Measurements from ENCODE around the gene ULK2. TPM values are rescaled to one million over a fixed set of nuclear protein-coding genes. Genes with fewer than 3 reads are reported as not detected.
"Not testable (repeated sequence)": the region's sequence is repeated elsewhere in the genome, so short reads cannot be mapped to it uniquely, and the experiment has no call there.

Gene ULK2
- total and polyA plus RNA-seq, 2 experiments from 2014 or later, result 6.8 to 19.2 TPM

DNA sequence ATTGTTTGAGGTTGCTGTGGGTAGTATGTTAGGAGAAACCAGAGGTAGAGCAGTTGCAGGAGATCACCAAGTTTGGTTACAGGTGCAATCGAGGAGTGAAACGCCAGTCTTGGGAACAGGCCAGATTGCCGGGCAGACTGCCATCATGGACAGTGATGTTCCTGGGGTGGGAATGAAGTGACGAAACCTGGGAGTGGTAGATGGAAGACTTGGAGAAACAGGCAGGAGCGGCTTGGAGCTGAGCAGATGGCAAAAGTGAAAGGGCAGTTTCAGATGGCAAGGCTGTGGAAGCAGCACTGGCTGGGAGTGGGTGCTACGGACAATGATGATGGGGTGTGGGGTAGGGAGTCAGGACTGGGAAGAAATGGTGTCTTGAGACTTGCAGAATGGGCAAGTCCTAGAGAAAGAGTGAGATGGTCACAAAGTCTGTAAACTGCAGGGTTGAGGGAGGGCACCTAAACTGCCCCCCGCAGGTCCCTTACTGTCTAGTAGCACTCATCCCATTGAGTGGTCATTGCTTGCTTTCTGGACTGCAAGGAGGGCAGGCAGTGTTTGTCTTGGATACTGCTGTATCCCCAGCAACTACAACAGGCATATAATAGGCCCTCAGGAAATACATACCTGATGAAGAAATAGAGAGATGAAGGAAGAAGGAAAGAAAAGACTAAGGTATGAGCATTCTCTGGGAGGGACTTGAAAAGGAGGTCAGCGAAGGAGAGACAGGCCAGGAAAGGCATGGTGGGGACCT, 29.5 kb upstream of the ULK2 start:
- H3K4me3 ChIP-seq, result no peak overlapping the region
- H3K27ac ChIP-seq, result peak overlapping the region; percentile 69
- H3K9me2 ChIP-seq (ENCODE audit: insufficient read depth), result no peaks in the 10 kb centered on the region
- no peak for DNase-seq
- no peaks in the 10 kb centered on the region for H3K79me2 ChIP-seq (ENCODE audit: insufficient read depth)
- peaks cover 15% of the 10 kb centered on the region for H3K4me1 ChIP-seq (ENCODE audit: insufficient read depth)
- no peaks in the 10 kb centered on the region for H3K9me3 ChIP-seq (ENCODE audit: low read depth)
- peaks cover 11% of the 10 kb centered on the region; the same call in 1 of the 2 replicates for H3F3A ChIP-seq (ENCODE audit: insufficient read depth)
- peak overlapping the region; percentile 16 for H3K4me2 ChIP-seq (ENCODE audit: unreplicated experiment)
- H3K27me3 ChIP-seq (replicated peaks; ENCODE audit: insufficient read depth), result no peaks in the 10 kb centered on the region
- TF ChIP-seq EZH2 (IDR thresholded peaks at IDR 0.05; ENCODE audit: insufficient read depth, poor library complexity, severe bottlenecking) (no peak), EZH2phosphoT487 (IDR thresholded peaks at IDR 0.05; ENCODE audit: insufficient read depth, low read depth) (no peak)
- no peak overlapping the region for H2AFZ ChIP-seq
- H3K9ac ChIP-seq, result peak overlapping the region; percentile 42; the same call in 1 of the 2 replicates
- 66 to 72% methylated on average over 7 to 8 of the region's 8 CpGs for WGBS, 2 experiments (ENCODE audit: low coverage in 1 of 2, low lambda C conversion rate in 2 of 2, missing lambda C conversion rate in 2 of 2)
- H4K20me1 ChIP-seq (ENCODE audit: insufficient read depth), result no peaks in the 10 kb centered on the region; the same call in 1 of the 2 replicates
- H3K36me3 ChIP-seq (ENCODE audit: low read depth), result 0 out of 2 replicates have a peak, but pooled peaks cover 3% of the 10 kb centered on the region
- in situ Hi-C loops (cut with MboI), result no loop called here

DNA sequence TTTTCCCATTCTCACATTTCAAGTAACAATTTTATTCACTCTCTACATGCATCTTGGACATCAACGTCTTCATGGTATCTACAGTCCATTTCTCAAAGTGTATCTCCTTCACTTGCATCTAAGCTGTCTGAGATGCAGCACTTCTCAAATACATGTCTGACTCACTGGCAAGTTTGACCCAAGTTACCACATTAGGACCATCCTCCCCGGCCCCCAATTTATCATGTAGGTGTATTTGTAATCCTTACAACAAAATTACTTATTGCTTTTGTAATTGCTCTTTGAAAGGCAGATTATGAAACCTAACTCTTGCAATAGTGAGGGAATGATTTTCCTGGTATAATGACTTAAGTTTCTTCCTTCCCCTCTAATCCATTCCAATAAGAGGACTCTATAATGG, 28.9 kb upstream of the ULK2 start:
- DNase-seq, result no peak
- Histone ChIP-seq H3K79me2 (ENCODE audit: insufficient read depth) (no peaks in the 10 kb centered on the region), H3K4me3 (no peak overlapping the region), H3K27me3 (replicated peaks; ENCODE audit: insufficient read depth) (no peaks in the 10 kb centered on the region), H3K9me2 (ENCODE audit: insufficient read depth) (no peaks in the 10 kb centered on the region), H3K4me1 (ENCODE audit: insufficient read depth) (peaks cover 15% of the 10 kb centered on the region), H3K4me2 (ENCODE audit: unreplicated experiment) (no peak overlapping the region), H3K36me3 (ENCODE audit: low read depth) (0 out of 2 replicates have a peak, but pooled peaks cover 3% of the 10 kb centered on the region), H3K9ac (no peak overlapping the region), H4K20me1 (ENCODE audit: insufficient read depth) (no peaks in the 10 kb centered on the region; the same call in 1 of the 2 replicates), H3K9me3 (ENCODE audit: low read depth) (no peaks in the 10 kb centered on the region), H3K27ac (no peak overlapping the region), H3F3A (ENCODE audit: insufficient read depth) (peaks cover 11% of the 10 kb centered on the region; the same call in 1 of the 2 replicates), H2AFZ (no peak overlapping the region)
- WGBS, 2 experiments (ENCODE audit: low coverage in 1 of 2, low lambda C conversion rate in 2 of 2, missing lambda C conversion rate in 2 of 2), result 89 to 96% methylated on average over 2 of the region's 2 CpGs
- in situ Hi-C loops (cut with MboI), result no loop called here
- TF ChIP-seq EZH2 (IDR thresholded peaks at IDR 0.05; ENCODE audit: insufficient read depth, poor library complexity, severe bottlenecking) (no peak), EZH2phosphoT487 (IDR thresholded peaks at IDR 0.05; ENCODE audit: insufficient read depth, low read depth) (no peak)

DNA sequence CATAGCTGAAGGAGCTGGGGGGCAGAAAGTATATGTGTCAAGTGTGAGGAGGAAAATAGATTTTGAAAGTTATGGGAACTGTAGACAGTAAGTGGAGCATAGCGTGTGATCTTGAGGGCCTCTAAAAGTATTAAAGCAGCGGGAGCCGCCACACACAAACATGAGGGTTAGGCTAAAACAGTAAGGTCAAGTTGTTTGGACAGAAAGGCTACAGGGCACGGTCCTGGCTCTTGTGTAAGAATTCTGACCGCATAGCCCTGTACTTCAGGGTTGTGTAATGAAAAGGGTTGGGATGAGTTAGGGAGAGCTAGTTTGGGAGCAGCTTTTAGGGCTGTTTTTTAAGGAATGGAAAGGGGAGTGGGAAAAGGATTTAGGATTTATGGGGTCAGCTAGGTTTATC, 22.8 kb upstream of the ULK2 start:
- H3F3A ChIP-seq (ENCODE audit: insufficient read depth); H3K4me1 ChIP-seq (ENCODE audit: insufficient read depth); H3K79me2 ChIP-seq (ENCODE audit: insufficient read depth); H2AFZ ChIP-seq; H3K9ac ChIP-seq; H3K4me3 ChIP-seq; H3K9me3 ChIP-seq (ENCODE audit: low read depth); H3K36me3 ChIP-seq (ENCODE audit: low read depth); H3K27me3 ChIP-seq (replicated peaks; ENCODE audit: insufficient read depth); H4K20me1 ChIP-seq (ENCODE audit: insufficient read depth); H3K4me2 ChIP-seq (ENCODE audit: unreplicated experiment); H3K9me2 ChIP-seq (ENCODE audit: insufficient read depth); DNase-seq; H3K27ac ChIP-seq; in situ Hi-C loops (cut with MboI): not testable (repeated sequence)
- 90 to 91% methylated on average over 5 of the region's 5 CpGs for WGBS, 2 experiments (ENCODE audit: low coverage in 1 of 2, low lambda C conversion rate in 2 of 2, missing lambda C conversion rate in 2 of 2)

DNA sequence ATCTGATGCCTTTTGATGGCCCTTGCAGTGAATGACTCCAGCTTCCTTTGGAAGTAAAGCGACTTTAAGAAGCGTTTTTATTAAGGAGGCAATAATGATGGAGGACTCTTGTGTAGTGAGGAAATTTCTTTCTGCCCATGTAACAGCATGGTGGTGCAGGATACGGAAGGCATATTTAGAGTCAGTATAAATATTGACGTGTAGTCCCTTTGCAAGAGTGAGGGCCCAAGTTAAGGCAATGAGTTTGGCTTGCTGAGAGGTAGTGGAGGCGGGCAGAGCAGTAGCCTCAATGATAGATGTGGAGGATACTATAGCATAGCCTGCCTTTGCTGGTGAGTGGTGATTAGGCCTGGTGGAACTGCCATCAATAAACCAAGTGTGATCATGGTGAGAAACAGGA, 22.3 kb upstream of the ULK2 start:
- H4K20me1 ChIP-seq (ENCODE audit: insufficient read depth), result not testable (repeated sequence)

DNA sequence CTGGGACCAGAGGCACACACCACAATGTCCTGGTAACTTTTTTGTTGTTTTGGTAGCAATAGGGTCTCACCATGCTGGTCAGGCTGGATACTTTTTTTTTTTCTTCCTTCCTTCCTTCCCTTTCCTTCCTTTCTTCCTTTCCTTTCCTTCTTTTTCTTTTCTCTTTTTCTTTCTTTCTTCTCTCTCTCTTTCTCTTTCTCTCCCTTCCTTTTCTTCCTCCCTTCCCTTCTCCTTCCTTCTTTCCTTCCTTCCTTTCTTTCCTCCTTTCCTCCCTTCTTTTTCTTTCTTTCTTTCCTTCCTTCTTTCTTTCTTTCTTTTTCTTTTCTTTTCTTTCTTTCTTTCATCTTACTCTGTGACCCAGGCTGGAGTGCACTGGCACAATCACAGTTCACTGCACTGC, 18.4 kb upstream of the ULK2 start:
- Histone ChIP-seq H3K27me3 (replicated peaks; ENCODE audit: insufficient read depth) (no peaks in the 10 kb centered on the region), H3K4me2 (ENCODE audit: unreplicated experiment) (no peak overlapping the region), H3K9me3 (ENCODE audit: low read depth) (no peaks in the 10 kb centered on the region), H2AFZ (no peak overlapping the region), H3K27ac (no peak overlapping the region), H3K4me1 (ENCODE audit: insufficient read depth) (no peaks in the 10 kb centered on the region), H3K9ac (no peak overlapping the region), H3F3A (ENCODE audit: insufficient read depth) (no peaks in the 10 kb centered on the region), H3K36me3 (ENCODE audit: low read depth) (no peaks in the 10 kb centered on the region), H4K20me1 (ENCODE audit: insufficient read depth) (no peaks in the 10 kb centered on the region), H3K79me2 (ENCODE audit: insufficient read depth) (no peaks in the 10 kb centered on the region), H3K4me3 (no peak overlapping the region), H3K9me2 (ENCODE audit: insufficient read depth) (no peaks in the 10 kb centered on the region)
- DNase-seq, result no peak
- in situ Hi-C loops (cut with MboI), result no loop called here
- TF ChIP-seq EZH2phosphoT487 (IDR thresholded peaks at IDR 0.05; ENCODE audit: insufficient read depth, low read depth) (no peak), EZH2 (IDR thresholded peaks at IDR 0.05; ENCODE audit: insufficient read depth, poor library complexity, severe bottlenecking) (no peak)

More for the DNA sequence above, 22.3 kb upstream of the ULK2 start:
- H3K4me3 ChIP-seq; H3K9me3 ChIP-seq (ENCODE audit: low read depth); in situ Hi-C loops (cut with MboI); H3K27me3 ChIP-seq (replicated peaks; ENCODE audit: insufficient read depth); DNase-seq; H3K9ac ChIP-seq; H3F3A ChIP-seq (ENCODE audit: insufficient read depth); H3K27ac ChIP-seq; H3K79me2 ChIP-seq (ENCODE audit: insufficient read depth); H3K4me1 ChIP-seq (ENCODE audit: insufficient read depth); H3K4me2 ChIP-seq (ENCODE audit: unreplicated experiment); H2AFZ ChIP-seq; H3K9me2 ChIP-seq (ENCODE audit: insufficient read depth); H3K36me3 ChIP-seq (ENCODE audit: low read depth): not testable (repeated sequence)
- 73 to 82% methylated on average over 5 of the region's 5 CpGs for WGBS, 2 experiments (ENCODE audit: low coverage in 1 of 2, low lambda C conversion rate in 2 of 2, missing lambda C conversion rate in 2 of 2)
